Hepatic stellate cell (primary cell): ENCODE results near the gene TSC2.
"Not testable (repeated sequence)": the region's sequence is repeated elsewhere in the genome, so short reads cannot be mapped to it uniquely, and the experiment has no call there.

Experiments used
- DNase-seq: peaks from one replicate; pipeline ENCODE4 v3.0.0; 2011; ENCODE audit warnings: low spot score

Gene TSC2

GRCh38 chr16:2009791-2010510, 37.8 kb upstream of the TSC2 start, which contains the start of gene ZNF598:
Gene ZNF598, minus strand, starts transcription at chr16:2009821.
- DNase-seq = peak; percentile 94

- DNase-seq = not testable (repeated sequence)
Observed at GRCh38 chr16:2011726-2012125, 36.1 kb upstream of the TSC2 start.

- DNase-seq = no peak
Observed at GRCh38 chr16:2013527-2013926, 34.3 kb upstream of the TSC2 start.

- no peak for DNase-seq
Observed at GRCh38 chr16:2015117-2015946, 32.5 kb upstream of the TSC2 start.

GRCh38 chr16:2015947-2016208, 31.9 kb upstream of the TSC2 start:
- no peak for DNase-seq

GRCh38 chr16:2016407-2016922, 31.3 kb upstream of the TSC2 start:
- DNase-seq = no peak

GRCh38 chr16:2019518-2019920, 28.3 kb upstream of the TSC2 start, which contains the start of gene NPW:
Gene NPW, plus strand, starts transcription at chr16:2019785.
- no peak for DNase-seq

GRCh38 chr16:2019921-2020831, 27.6 kb upstream of the TSC2 start:
- DNase-seq = no peak

GRCh38 chr16:2022723-2023091, 25.1 kb upstream of the TSC2 start:
- peak; percentile 77 for DNase-seq

GRCh38 chr16:2023092-2024031, 24.4 kb upstream of the TSC2 start:
- DNase-seq = peak; percentile 94

- no peak for DNase-seq
Observed at GRCh38 chr16:2024032-2024420, 23.8 kb upstream of the TSC2 start.

GRCh38 chr16:2025251-2025650, 22.5 kb upstream of the TSC2 start:
- no peak for DNase-seq

- no peak for DNase-seq
Observed at GRCh38 chr16:2025878-2026460, 21.8 kb upstream of the TSC2 start.

- DNase-seq = peak; percentile 75
Observed at GRCh38 chr16:2026461-2027023, 21.2 kb upstream of the TSC2 start, which contains the start of gene NHERF2. Gene NHERF2, plus strand, starts transcription at chr16:2026902. Its CDS starts 104 bp downstream, at chr16:2027006.

- peak; percentile 88 for DNase-seq
Observed at GRCh38 chr16:2027024-2028010, 20.5 kb upstream of the TSC2 start.

GRCh38 chr16:2028146-2028545, 19.6 kb upstream of the TSC2 start:
- no peak for DNase-seq

GRCh38 chr16:2028620-2029220, 19.1 kb upstream of the TSC2 start:
- no peak for DNase-seq

- no peak for DNase-seq
Observed at GRCh38 chr16:2029350-2029749, 18.4 kb upstream of the TSC2 start.

GRCh38 chr16:2030036-2030435, 17.7 kb upstream of the TSC2 start:
- no peak for DNase-seq
